ENCODE measurements around the gene RBP3. TPM values are rescaled to one million over a fixed set of nuclear protein-coding genes. Genes with fewer than 3 reads are reported as not detected.

The RBP3 gene
- total RNA-seq, 1 experiment from 2014 or later, result not detected

- intact Hi-C loops (cut with micrococcal nuclease), result no loop called here
- H3K4me2 ChIP-seq (ENCODE audit: low read length), result no peak overlapping the region
- no peak overlapping the region for H3K9ac ChIP-seq (ENCODE audit: low read length)
- H3K79me2 ChIP-seq (ENCODE audit: insufficient read depth, low read length), result no peaks in the 10 kb centered on the region
- no peak for ATAC-seq
- no peaks in the 10 kb centered on the region for H4K20me1 ChIP-seq (ENCODE audit: insufficient read depth)
- TF ChIP-seq ZBTB33 (IDR thresholded peaks at IDR 0.05; ENCODE audit: extremely low read depth, insufficient replicate concordance, low read length) (no peak), ATF3 (IDR thresholded peaks at IDR 0.05) (no peak), SRF (IDR thresholded peaks at IDR 0.05; ENCODE audit: low read depth) (no peak), MAX (IDR thresholded peaks at IDR 0.05) (no peak), REST (IDR thresholded peaks at IDR 0.05; ENCODE audit: low read depth) (no peak), POLR2A (IDR thresholded peaks at IDR 0.05; ENCODE audit: borderline replicate concordance, extremely low read depth, insufficient read depth, insufficient read length) (no peak), POLR2AphosphoS5 (IDR thresholded peaks at IDR 0.05; ENCODE audit: low read depth, low read length) (no peak), JUND (IDR thresholded peaks at IDR 0.05) (no peak), CEBPB (IDR thresholded peaks at IDR 0.05; ENCODE audit: low read depth) (no peak), SIN3A (IDR thresholded peaks at IDR 0.05; ENCODE audit: low read depth) (no peak), YY1 (IDR thresholded peaks at IDR 0.05; ENCODE audit: extremely low read depth, insufficient replicate concordance, low read depth, low read length) (no peak), SP1 (IDR thresholded peaks at IDR 0.05; ENCODE audit: low read depth) (no peak), EZH2phosphoT487 (IDR thresholded peaks at IDR 0.05; ENCODE audit: borderline replicate concordance) (no peak), CBX3 (IDR thresholded peaks at IDR 0.05; ENCODE audit: low read depth) (no peak), ZNF274 (IDR thresholded peaks at IDR 0.05; ENCODE audit: low read depth, low read length) (no peak), ZFX (IDR thresholded peaks at IDR 0.05) (no peak)
- no peaks in the 10 kb centered on the region for H3K9me2 ChIP-seq (ENCODE audit: insufficient read depth)
- no peaks in the 10 kb centered on the region for H3K36me3 ChIP-seq (ENCODE audit: control insufficient read depth in 1 of 2, insufficient read depth in 2 of 2, low read length in 2 of 2)
- H3K4me3 ChIP-seq (replicated peaks in 1 of 2; ENCODE audit: low read depth in 1 of 2, low read length in 2 of 2), result no peak overlapping the region
- DNase-seq (ENCODE audit: low read depth, low spot score), result no peak
- peaks cover 4 to 19% of the 10 kb centered on the region in 2 experiments; a peak in 2 of 4 replicates for H3K4me1 ChIP-seq (ENCODE audit: control insufficient read depth in 1 of 2, insufficient read depth in 2 of 2, low read length in 2 of 2)
- H3K9me3 ChIP-seq (ENCODE audit: control insufficient read depth in 1 of 2, insufficient read depth in 1 of 2, low read depth in 1 of 2, low read length in 2 of 2), result no peaks in the 10 kb centered on the region
- 0 out of 2 replicates have a peak, but pooled peaks cover 9% of the 10 kb centered on the region for H3K27me3 ChIP-seq (ENCODE audit: insufficient read depth, low read length)
- POLR2A ChIA-PET, result no interaction called here
- BruUV-seq (replicated peaks), result no TSS peak
- RAD21 ChIA-PET (ENCODE audit: low non-redundant PET in 1 of 2, low total read pairs in 2 of 2, uncharacterized antibody in 2 of 2, unreplicated experiment in 2 of 2), result no interaction called here
- H3K27ac ChIP-seq (ENCODE audit: low read depth, low read length), result no peak overlapping the region
- no peak overlapping the region for H2AFZ ChIP-seq (ENCODE audit: low read depth, low read length, poor library complexity, severe bottlenecking)
- CTCF ChIA-PET, result no interaction called here
These were observed 17.8 kb upstream of the RBP3 start for GRCh38 chr10:47330366-47330765.
